NB4 (cell line): Measurements from ENCODE around the gene ANO9.

Experiments
- CTCF ChIP-seq: IDR thresholded peaks from one replicate; pipeline ENCODE4 v1.5.1; 2012; ENCODE audit warnings: low read depth, low read length
- MAX ChIP-seq: IDR thresholded peaks from 2 replicates; pipeline ENCODE4 v1.6.1; 2011; ENCODE audit warnings: low read depth, low read length
- MYC ChIP-seq: IDR thresholded peaks from 2 replicates; pipeline ENCODE4 v1.6.1; 2011; ENCODE audit warnings: low read depth, low read length
- POLR2A ChIP-seq: IDR thresholded peaks from 2 replicates; pipeline ENCODE4 v1.6.1; 2011; ENCODE audit warnings: mild to moderate bottlenecking; ENCODE audit not compliant: insufficient read length; ENCODE audit errors: extremely low read depth

GRCh38 chr11:428295-428694 is 13.5 kb downstream of the ANO9 start:
- no peak for TF ChIP-seq CTCF
- TF ChIP-seq POLR2A: no peak
- no peak for TF ChIP-seq MAX
- no peak for TF ChIP-seq MYC
